A673 (cell line): ENCODE data around the gene POM121L2.

Source experiments
- CTCF ChIP-seq: fragments of 300-800, 200-600 bp; sonication (generic); conservative IDR thresholded peaks from 2 replicates; pipeline ENCODE4 v1.5.1; 2017; ENCODE audit warnings: low read depth, mild to moderate bottlenecking, antibody characterized with exemption, low read length, moderate library complexity, mixed read lengths
- EZH2 ChIP-seq: fragments of 200-600 bp; sonication (generic); IDR thresholded peaks from 2 replicates; pipeline ENCODE4 v1.6.1; 2017; ENCODE audit warnings: borderline replicate concordance, low read depth, mild to moderate bottlenecking, mixed read lengths, antibody characterized with exemption, low read length; ENCODE audit not compliant: poor library complexity, severe bottlenecking

- TF ChIP-seq CTCF (peak; percentile 80), EZH2 (no peak)
Observed at GRCh38 chr6:27312146-27312949, at the start of gene POM121L2.
